ENCODE results near the gene FOXN3. TPM values are rescaled to one million over a fixed set of nuclear protein-coding genes. Genes with fewer than 3 reads are reported as not detected.

Gene FOXN3
- total and polyA plus RNA-seq, 10 donors = 9.2 to 121 (median 98.3) TPM

GRCh38 chr14:89138846-89139245 is 278.2 kb downstream of the FOXN3 start:
- intact Hi-C loops (cut with DNase I; ENCODE audit: low total_unique reads) = no loop called here
- H3K4me1 ChIP-seq = no peaks in the 10 kb centered on the region
- 82 to 93% (median 88%) methylated on average over 3 to 7 of the region's 7 CpGs for WGBS, 5 donors
- H3K4me3 ChIP-seq = no peak overlapping the region
- no peaks in the 10 kb centered on the region for H3K36me3 ChIP-seq
- no peak overlapping the region for H3K27ac ChIP-seq
- H3K9me3 ChIP-seq = peaks cover 0 to 28% (median 20%) of the 10 kb centered on the region in 8 donors
- DNase-seq = no peak
- no peaks in the 10 kb centered on the region for H3K27me3 ChIP-seq (replicated peaks in 1 of 7)
- TF ChIP-seq POLR2AphosphoS5 (IDR thresholded peaks at IDR 0.05) = no peak
- TF ChIP-seq CTCF (IDR thresholded peaks at IDR 0.05 in 8 of 11, conservative IDR thresholded peaks at IDR 0.05 in 3 of 11) = no peak
- no peak for TF ChIP-seq POLR2A (IDR thresholded peaks at IDR 0.05)

- TF ChIP-seq POLR2AphosphoS5 (IDR thresholded peaks at IDR 0.05) (peak in 1 of 3 donors; percentile 17), POLR2A (IDR thresholded peaks at IDR 0.05) (no peak)
- H3K27ac ChIP-seq = no peak overlapping the region
- no peak for DNase-seq
Observed at GRCh38 chr14:89137526-89138163, 279.4 kb downstream of the FOXN3 start.

GRCh38 chr14:89136587-89136986 is 280.4 kb downstream of the FOXN3 start:
- Histone ChIP-seq H3K36me3 (no peaks in the 10 kb centered on the region), H3K9me3 (peaks cover 0 to 28% (median 20%) of the 10 kb centered on the region in 8 donors), H3K4me1 (no peaks in the 10 kb centered on the region), H3K27me3 (replicated peaks in 1 of 7) (no peaks in the 10 kb centered on the region), H3K4me3 (no peak overlapping the region), H3K27ac (no peak overlapping the region)
- TF ChIP-seq POLR2A (IDR thresholded peaks at IDR 0.05) (no peak), POLR2AphosphoS5 (IDR thresholded peaks at IDR 0.05) (no peak)
- 82 to 88% (median 85%) methylated on average over 3 of the region's 3 CpGs for WGBS, 5 donors
- intact Hi-C loops (cut with DNase I; ENCODE audit: low total_unique reads) = no loop called here
- no peak for DNase-seq

More at GRCh38 chr14:89137526-89138163, 279.4 kb downstream of the FOXN3 start:
- 56 to 74% (median 58%) methylated on average over 6 to 7 of the region's 7 CpGs for WGBS, 5 donors
- intact Hi-C loops (cut with DNase I; ENCODE audit: low total_unique reads) = no loop called here
- H3K4me1 ChIP-seq = no peaks in the 10 kb centered on the region
- H3K4me3 ChIP-seq = no peak overlapping the region
- H3K27me3 ChIP-seq (replicated peaks in 1 of 7) = no peaks in the 10 kb centered on the region
- peaks cover 0 to 28% (median 20%) of the 10 kb centered on the region in 8 donors for H3K9me3 ChIP-seq
- no peaks in the 10 kb centered on the region for H3K36me3 ChIP-seq

- no peaks in the 10 kb centered on the region for H3K36me3 ChIP-seq
- no peaks in the 10 kb centered on the region for H3K27me3 ChIP-seq (replicated peaks in 1 of 7)
- TF ChIP-seq CTCF (IDR thresholded peaks at IDR 0.05 in 8 of 11, conservative IDR thresholded peaks at IDR 0.05 in 3 of 11) (no peak), POLR2AphosphoS5 (IDR thresholded peaks at IDR 0.05) (no peak), POLR2A (IDR thresholded peaks at IDR 0.05) (no peak)
- H3K27ac ChIP-seq = no peak overlapping the region
- peaks cover 0 to 28% (median 20%) of the 10 kb centered on the region in 8 donors for H3K9me3 ChIP-seq
- no peak for DNase-seq
- no peaks in the 10 kb centered on the region for H3K4me1 ChIP-seq
- intact Hi-C loops (cut with DNase I; ENCODE audit: low total_unique reads) = no loop called here
- 85 to 94% (median 90%) methylated on average over 2 of the region's 2 CpGs for WGBS, 5 donors
- H3K4me3 ChIP-seq = no peak overlapping the region
Observed at GRCh38 chr14:89134640-89135039, 282.4 kb downstream of the FOXN3 start.

- TF ChIP-seq CTCF (IDR thresholded peaks at IDR 0.05 in 8 of 11, conservative IDR thresholded peaks at IDR 0.05 in 3 of 11) = no peak
- no peak for TF ChIP-seq POLR2A (IDR thresholded peaks at IDR 0.05)
- TF ChIP-seq POLR2AphosphoS5 (IDR thresholded peaks at IDR 0.05) = no peak
- Histone ChIP-seq H3K36me3 (no peaks in the 10 kb centered on the region), H3K27me3 (replicated peaks in 1 of 7) (no peaks in the 10 kb centered on the region), H3K9me3 (peaks cover 0 to 14% (median 8%) of the 10 kb centered on the region in 8 donors), H3K4me1 (no peaks in the 10 kb centered on the region), H3K4me3 (no peak overlapping the region), H3K27ac (no peak overlapping the region)
- intact Hi-C loops (cut with DNase I; ENCODE audit: low total_unique reads) = no loop called here
- DNase-seq = no peak
- 81 to 95% (median 88%) methylated on average over 6 of the region's 6 CpGs for WGBS, 5 donors
Observed at GRCh38 chr14:89131004-89131750, 285.9 kb downstream of the FOXN3 start.
